Mesendoderm (in vitro differentiated cells): ENCODE results near the gene CCNI2.

Source experiments
- DNase-seq: peaks from one replicate; pipeline ENCODE4 v3.0.0; 2013
- H2AK5ac ChIP-seq: 2 replicates; pipeline ENCODE4 v1.6.1; 2013; ENCODE audit warnings: low read length, inconsistent platforms
- H2BK120ac ChIP-seq: 2 replicates; pipeline ENCODE4 v1.6.1; 2013; ENCODE audit warnings: low read depth, mild to moderate bottlenecking, low read length, moderate library complexity, mixed read lengths
- H2BK15ac ChIP-seq: replicated peaks from 2 replicates; pipeline ENCODE4 v1.6.1; 2013; ENCODE audit warnings: low read depth, mild to moderate bottlenecking, moderate library complexity
- H2BK5ac ChIP-seq: 2 replicates; pipeline ENCODE4 v1.6.1; 2013; ENCODE audit warnings: low read length, inconsistent platforms
- H3K18ac ChIP-seq: 2 replicates; pipeline ENCODE4 v1.6.1; 2013; ENCODE audit warnings: mild to moderate bottlenecking, low read length, mixed read lengths
- H3K23ac ChIP-seq: one replicate; pipeline ENCODE4 v1.6.1; 2013; ENCODE audit warnings: low read length
- H3K27ac ChIP-seq: 2 replicates; pipeline ENCODE4 v1.5.1; 2013; ENCODE audit warnings: low read depth, mild to moderate bottlenecking, inconsistent platforms, low read length, moderate library complexity
- H3K27me3 ChIP-seq: 2 replicates; pipeline ENCODE4 v1.6.1; 2013; ENCODE audit warnings: low read length, control low read depth, mild to moderate bottlenecking, inconsistent platforms; ENCODE audit not compliant: insufficient read depth, poor library complexity
- H3K36me3 ChIP-seq: 2 replicates; pipeline ENCODE4 v1.6.1; 2013; ENCODE audit warnings: low read length, inconsistent platforms; ENCODE audit not compliant: control insufficient read depth, insufficient read depth
- H3K4ac ChIP-seq: one replicate; pipeline ENCODE4 v1.6.1; 2013; ENCODE audit warnings: low read depth, mild to moderate bottlenecking, low read length, moderate library complexity
- H3K4me1 ChIP-seq: 2 replicates; pipeline ENCODE4 v1.6.1; 2013; ENCODE audit warnings: low read depth, low read length, inconsistent platforms; ENCODE audit not compliant: control insufficient read depth
- H3K4me2 ChIP-seq: 2 replicates; pipeline ENCODE4 v1.6.1; 2013; ENCODE audit warnings: low read length
- H3K4me3 ChIP-seq: 2 replicates; pipeline ENCODE4 v1.5.1; 2013; ENCODE audit warnings: mild to moderate bottlenecking, low read length
- H3K56ac ChIP-seq: one replicate; pipeline ENCODE4 v1.6.1; 2013; ENCODE audit warnings: low read length
- H3K79me1 ChIP-seq: 2 replicates; pipeline ENCODE4 v1.6.1; 2013; ENCODE audit warnings: low read length, inconsistent platforms
- H3K79me2 ChIP-seq: 2 replicates; pipeline ENCODE4 v1.6.1; 2013; ENCODE audit warnings: mild to moderate bottlenecking, low read length; ENCODE audit not compliant: control insufficient read depth, insufficient read depth
- H3K9ac ChIP-seq: 2 replicates; pipeline ENCODE4 v1.6.1; 2013; ENCODE audit warnings: low read length, inconsistent platforms
- H4K5ac ChIP-seq: one replicate; pipeline ENCODE4 v1.6.1; 2013; ENCODE audit warnings: low read length
- H4K8ac ChIP-seq: one replicate; pipeline ENCODE4 v1.6.1; 2013; ENCODE audit warnings: low read depth, mild to moderate bottlenecking, control low read depth, low read length, moderate library complexity
- WGBS: extraction: QIAGEN DNeasy Blood & Tissue Kit; methylation state at CpG from one replicate; pipeline ENCODE4 v1.1.7; 2013; ENCODE audit warnings: low lambda C conversion rate, missing lambda C conversion rate; ENCODE audit not compliant: insufficient coverage; ENCODE audit errors: extremely low coverage; 5-methylcytosine and 5-hydroxymethylcytosine counted together

The CCNI2 gene

GRCh38 chr5:132756542-132756941 is 9.3 kb downstream of the CCNI2 start:
- no peak overlapping the region for H3K9ac ChIP-seq
- WGBS: no CpG with 5 or more reads among the region's 5 CpGs
- H2BK5ac ChIP-seq: no peak overlapping the region
- no peak overlapping the region for H3K4me2 ChIP-seq
- H3K27me3 ChIP-seq: no peaks in the 10 kb centered on the region
- H3K79me1 ChIP-seq: no peaks in the 10 kb centered on the region
- no peak overlapping the region for H2BK120ac ChIP-seq
- no peak for DNase-seq
- no peak overlapping the region for H3K4ac ChIP-seq
- no peak overlapping the region for H3K56ac ChIP-seq
- no peak overlapping the region for H3K18ac ChIP-seq
- H2AK5ac ChIP-seq: no peak overlapping the region
- H3K23ac ChIP-seq: no peak overlapping the region
- H4K8ac ChIP-seq: no peak overlapping the region
- H3K79me2 ChIP-seq: no peaks in the 10 kb centered on the region
- H3K36me3 ChIP-seq: no peaks in the 10 kb centered on the region
- H3K27ac ChIP-seq: no peak overlapping the region
- no peak overlapping the region for H2BK15ac ChIP-seq
- no peak overlapping the region for H4K5ac ChIP-seq
- no peak overlapping the region for H3K4me3 ChIP-seq
- no peaks in the 10 kb centered on the region for H3K4me1 ChIP-seq

- Histone ChIP-seq H4K8ac (no peak overlapping the region), H3K56ac (no peak overlapping the region), H3K79me1 (no peaks in the 10 kb centered on the region), H3K4me2 (no peak overlapping the region), H3K4ac (no peak overlapping the region), H2BK15ac (no peak overlapping the region), H3K23ac (no peak overlapping the region), H3K4me1 (no peaks in the 10 kb centered on the region), H3K18ac (no peak overlapping the region), H3K4me3 (no peak overlapping the region), H3K27ac (no peak overlapping the region), H3K27me3 (no peaks in the 10 kb centered on the region), H2BK120ac (no peak overlapping the region), H4K5ac (no peak overlapping the region), H3K9ac (no peak overlapping the region), H2BK5ac (no peak overlapping the region), H3K79me2 (no peaks in the 10 kb centered on the region), H2AK5ac (no peak overlapping the region), H3K36me3 (no peaks in the 10 kb centered on the region)
- no peak for DNase-seq
- no CpG with 5 or more reads among the region's 13 CpGs for WGBS
Measured at GRCh38 chr5:132758451-132758850, 11.2 kb downstream of the CCNI2 start.

GRCh38 chr5:132759114-132760048 is 12.2 kb downstream of the CCNI2 start:
- Histone ChIP-seq H3K9ac (no peak overlapping the region), H3K4me3 (no peak overlapping the region), H2BK5ac (no peak overlapping the region), H3K23ac (no peak overlapping the region), H3K79me2 (no peaks in the 10 kb centered on the region), H2BK120ac (no peak overlapping the region), H3K79me1 (no peaks in the 10 kb centered on the region), H3K27ac (no peak overlapping the region), H3K27me3 (no peaks in the 10 kb centered on the region), H3K36me3 (no peaks in the 10 kb centered on the region), H4K5ac (no peak overlapping the region), H3K18ac (no peak overlapping the region), H3K4me2 (no peak overlapping the region), H3K4me1 (no peaks in the 10 kb centered on the region), H3K56ac (no peak overlapping the region), H2BK15ac (no peak overlapping the region), H4K8ac (no peak overlapping the region), H2AK5ac (no peak overlapping the region), H3K4ac (no peak overlapping the region)
- WGBS: no CpG with 5 or more reads among the region's 13 CpGs
- peak; percentile 25 for DNase-seq

- H3K4me2 ChIP-seq: no peak overlapping the region
- no peak overlapping the region for H3K27ac ChIP-seq
- H3K36me3 ChIP-seq: no peaks in the 10 kb centered on the region
- H3K9ac ChIP-seq: no peak overlapping the region
- H3K27me3 ChIP-seq: no peaks in the 10 kb centered on the region
- no peak overlapping the region for H4K5ac ChIP-seq
- no peaks in the 10 kb centered on the region for H3K79me2 ChIP-seq
- no peak overlapping the region for H2AK5ac ChIP-seq
- no peak overlapping the region for H3K4me3 ChIP-seq
- H4K8ac ChIP-seq: no peak overlapping the region
- H3K23ac ChIP-seq: no peak overlapping the region
- no peak overlapping the region for H2BK15ac ChIP-seq
- no peak overlapping the region for H3K18ac ChIP-seq
- H3K4ac ChIP-seq: no peak overlapping the region
- no peaks in the 10 kb centered on the region for H3K79me1 ChIP-seq
- no peak overlapping the region for H2BK5ac ChIP-seq
- no peak overlapping the region for H2BK120ac ChIP-seq
- no peaks in the 10 kb centered on the region for H3K4me1 ChIP-seq
- DNase-seq: no peak
- no peak overlapping the region for H3K56ac ChIP-seq
- no CpG with 5 or more reads among the region's 12 CpGs for WGBS
Measured at GRCh38 chr5:132760049-132760420, 12.8 kb downstream of the CCNI2 start.

- H3K18ac ChIP-seq: no peak overlapping the region
- no peaks in the 10 kb centered on the region for H3K79me1 ChIP-seq
- H3K4ac ChIP-seq: no peak overlapping the region
- H3K23ac ChIP-seq: no peak overlapping the region
- no peaks in the 10 kb centered on the region for H3K79me2 ChIP-seq
- no peaks in the 10 kb centered on the region for H3K4me1 ChIP-seq
- no peak for DNase-seq
- no peak overlapping the region for H3K4me3 ChIP-seq
- no peaks in the 10 kb centered on the region for H3K36me3 ChIP-seq
- H2BK5ac ChIP-seq: no peak overlapping the region
- no peaks in the 10 kb centered on the region for H3K27me3 ChIP-seq
- H2BK120ac ChIP-seq: no peak overlapping the region
- no peak overlapping the region for H2BK15ac ChIP-seq
- no peak overlapping the region for H3K56ac ChIP-seq
- WGBS: no CpG with 5 or more reads among the region's 21 CpGs
- H4K5ac ChIP-seq: no peak overlapping the region
- H3K4me2 ChIP-seq: no peak overlapping the region
- H3K27ac ChIP-seq: no peak overlapping the region
- no peak overlapping the region for H4K8ac ChIP-seq
- H2AK5ac ChIP-seq: no peak overlapping the region
- H3K9ac ChIP-seq: no peak overlapping the region
Measured at GRCh38 chr5:132760601-132761317, 13.5 kb downstream of the CCNI2 start.
